IPS-18c (cell line): ENCODE results near the gene ROBO1.

Experiments
- H3K4me3 ChIP-seq: 2 replicates; pipeline ENCODE4 v1.7.0; 2013; ENCODE audit warnings: low read depth, mild to moderate bottlenecking, low read length, moderate library complexity; ENCODE audit not compliant: insufficient read depth
- H3K9me3 ChIP-seq: one replicate; pipeline ENCODE4 v1.6.1; 2013; ENCODE audit warnings: mild to moderate bottlenecking, low read length, moderate library complexity; ENCODE audit not compliant: control insufficient read depth, insufficient read depth

Gene ROBO1

GRCh38 chr3:78823434-78823833, 944.4 kb downstream of the ROBO1 start:
- no peaks in the 10 kb centered on the region for H3K9me3 ChIP-seq
- H3K4me3 ChIP-seq: no peak overlapping the region

- Histone ChIP-seq H3K4me3 (no peak overlapping the region), H3K9me3 (no peaks in the 10 kb centered on the region)
Measured at GRCh38 chr3:78822726-78823125, 945.1 kb downstream of the ROBO1 start.

GRCh38 chr3:78820542-78820941, 947.3 kb downstream of the ROBO1 start:
- no peaks in the 10 kb centered on the region for H3K9me3 ChIP-seq
- H3K4me3 ChIP-seq: no peak overlapping the region

- Histone ChIP-seq H3K9me3 (no peaks in the 10 kb centered on the region), H3K4me3 (no peak overlapping the region)
Measured at GRCh38 chr3:78818161-78818985, 949.4 kb downstream of the ROBO1 start.

GRCh38 chr3:78814893-78815562, 952.8 kb downstream of the ROBO1 start:
- Histone ChIP-seq H3K4me3 (no peak overlapping the region), H3K9me3 (no peaks in the 10 kb centered on the region)

GRCh38 chr3:78812166-78812565, 955.6 kb downstream of the ROBO1 start:
- Histone ChIP-seq H3K9me3 (no peaks in the 10 kb centered on the region), H3K4me3 (no peak overlapping the region)

- Histone ChIP-seq H3K9me3 (no peaks in the 10 kb centered on the region), H3K4me3 (no peak overlapping the region)
Measured at GRCh38 chr3:78809966-78810365, 957.8 kb downstream of the ROBO1 start.

- Histone ChIP-seq H3K4me3 (no peak overlapping the region), H3K9me3 (no peaks in the 10 kb centered on the region)
Measured at GRCh38 chr3:78804251-78805037, 963.4 kb downstream of the ROBO1 start.

GRCh38 chr3:78802562-78802930, 965.3 kb downstream of the ROBO1 start:
- Histone ChIP-seq H3K9me3 (no peaks in the 10 kb centered on the region), H3K4me3 (no peak overlapping the region)

GRCh38 chr3:78801926-78802561, 965.8 kb downstream of the ROBO1 start:
- Histone ChIP-seq H3K9me3 (no peaks in the 10 kb centered on the region), H3K4me3 (no peak overlapping the region)

GRCh38 chr3:78799681-78800080, 968.1 kb downstream of the ROBO1 start:
- H3K9me3 ChIP-seq: no peaks in the 10 kb centered on the region
- no peak overlapping the region for H3K4me3 ChIP-seq

GRCh38 chr3:78798266-78798832, 969.4 kb downstream of the ROBO1 start:
- H3K9me3 ChIP-seq: no peaks in the 10 kb centered on the region
- no peak overlapping the region for H3K4me3 ChIP-seq

- no peaks in the 10 kb centered on the region for H3K9me3 ChIP-seq
Measured at GRCh38 chr3:78794431-78794830, 973.4 kb downstream of the ROBO1 start.

GRCh38 chr3:78792733-78793132, 975.1 kb downstream of the ROBO1 start:
- H3K4me3 ChIP-seq: no peak overlapping the region
- H3K9me3 ChIP-seq: no peaks in the 10 kb centered on the region

More at GRCh38 chr3:78794431-78794830, 973.4 kb downstream of the ROBO1 start:
- no peak overlapping the region for H3K4me3 ChIP-seq

GRCh38 chr3:78792212-78792611, 975.6 kb downstream of the ROBO1 start:
- Histone ChIP-seq H3K9me3 (no peaks in the 10 kb centered on the region), H3K4me3 (no peak overlapping the region)

- Histone ChIP-seq H3K4me3 (no peak overlapping the region), H3K9me3 (no peaks in the 10 kb centered on the region)
Measured at GRCh38 chr3:78791753-78792152, 976.0 kb downstream of the ROBO1 start.

GRCh38 chr3:78788839-78789238, 979.0 kb downstream of the ROBO1 start:
- Histone ChIP-seq H3K4me3 (no peak overlapping the region), H3K9me3 (no peaks in the 10 kb centered on the region)
